NCI-H446 treated with DMSO at 0.1 percent for 48 hours (cell line): ENCODE measurements around the gene GSG1.
A peak's percentile ranks its signal among the peaks of the same experiment; 100 is the strongest.

Experiments
- DNase-seq: peaks from one replicate; lab custom pipeline; 2025; lab: John Stamatoyannopoulos, UW

The GSG1 gene

DNA sequence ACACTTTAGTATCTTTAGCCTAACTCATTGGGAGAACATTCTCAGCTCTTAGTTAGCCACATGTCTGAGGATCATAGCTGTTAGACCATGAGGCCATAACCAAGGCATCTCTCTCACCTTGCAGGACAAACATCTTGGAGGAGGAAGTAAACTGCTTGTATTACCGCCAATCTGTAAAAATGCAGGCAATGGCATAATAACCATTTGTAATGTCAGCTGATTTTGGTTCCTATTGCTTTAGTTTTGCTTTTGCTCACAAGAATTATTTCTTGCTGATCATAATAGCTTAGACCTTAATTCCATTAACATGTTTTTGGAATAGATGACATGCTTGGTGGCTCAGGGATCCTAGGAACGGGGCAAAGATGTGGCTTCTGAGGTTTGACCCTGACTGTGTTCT, 16.4 kb upstream of the GSG1 start:
- DNase-seq: no peak

DNA sequence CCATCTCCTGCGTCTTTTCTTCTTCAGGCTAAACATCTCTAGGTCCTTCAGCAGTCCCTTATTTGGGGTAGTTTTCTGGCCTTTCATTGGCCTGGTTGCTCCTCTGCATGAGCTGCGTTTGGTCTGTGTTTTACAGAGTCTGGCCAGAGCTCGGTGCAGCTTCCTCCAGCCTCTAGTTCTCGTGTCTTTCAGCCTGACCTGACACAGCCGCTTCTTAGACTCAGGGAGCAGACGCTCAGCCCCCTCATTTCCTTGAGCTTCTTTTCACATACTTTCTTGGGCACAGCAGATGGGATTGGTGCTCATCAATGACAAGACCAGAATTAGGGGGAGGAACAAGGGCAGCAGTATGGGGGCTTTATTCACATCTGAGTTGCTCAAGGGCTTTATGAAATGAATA, 13.6 kb upstream of the GSG1 start:
- DNase-seq: no peak

DNA sequence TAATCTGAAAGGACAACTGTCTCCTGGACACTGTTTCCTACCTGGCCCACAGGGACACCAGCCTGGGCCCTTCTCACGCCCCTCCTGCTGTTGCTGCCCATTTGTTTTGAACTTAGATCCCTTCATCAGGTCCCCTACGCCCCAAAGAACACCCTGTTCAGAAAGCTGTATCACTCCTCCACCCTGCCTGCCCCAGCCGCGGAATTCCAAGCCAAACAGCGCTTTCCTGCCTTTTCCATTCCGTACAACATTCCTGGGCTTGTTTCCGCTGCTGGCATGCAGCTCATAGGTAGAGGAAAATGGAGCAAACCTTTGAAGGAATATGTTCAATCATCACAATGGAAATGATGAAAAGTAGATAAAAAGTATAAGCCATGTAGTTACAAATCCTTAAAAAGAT, 12.8 kb upstream of the GSG1 start:
- no peak for DNase-seq

DNA sequence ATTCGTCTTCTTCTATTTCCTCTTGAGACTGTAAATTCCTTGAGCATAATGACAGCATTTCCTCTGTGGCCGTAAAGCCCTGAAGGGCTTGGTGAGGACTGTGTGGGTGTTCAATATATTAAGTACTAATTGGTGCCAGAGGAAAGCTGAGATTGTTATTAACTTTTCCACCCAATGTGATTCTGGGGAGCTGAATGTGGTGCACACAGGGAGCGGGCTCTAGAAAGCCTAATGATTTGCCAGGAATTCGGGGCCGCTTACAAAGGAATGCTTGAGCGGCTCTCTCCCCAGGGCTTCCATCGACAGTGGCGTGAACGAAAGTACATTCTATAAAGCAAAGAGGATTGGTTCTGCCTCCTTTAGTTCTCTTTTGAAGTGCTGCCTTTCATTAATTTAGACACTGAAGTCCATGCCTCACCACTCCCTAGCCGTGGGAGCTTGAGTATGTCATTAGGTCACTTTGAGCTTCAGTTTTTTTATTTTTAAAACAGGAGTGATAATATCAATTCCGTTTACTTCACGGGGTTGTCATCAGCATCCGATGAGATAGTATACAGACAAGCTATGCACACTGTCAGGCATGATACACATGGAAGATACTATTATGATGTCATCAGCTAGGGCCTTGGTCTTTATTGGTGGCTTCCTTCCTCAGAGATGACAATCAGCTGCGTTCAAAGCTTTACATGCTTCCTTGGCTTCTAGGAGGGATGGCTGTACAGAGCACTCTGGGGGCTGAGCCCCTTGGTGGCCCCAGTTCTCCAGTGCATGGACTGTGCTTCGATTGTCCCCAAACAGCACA, 11.0 kb upstream of the GSG1 start:
- DNase-seq: no peak

DNA sequence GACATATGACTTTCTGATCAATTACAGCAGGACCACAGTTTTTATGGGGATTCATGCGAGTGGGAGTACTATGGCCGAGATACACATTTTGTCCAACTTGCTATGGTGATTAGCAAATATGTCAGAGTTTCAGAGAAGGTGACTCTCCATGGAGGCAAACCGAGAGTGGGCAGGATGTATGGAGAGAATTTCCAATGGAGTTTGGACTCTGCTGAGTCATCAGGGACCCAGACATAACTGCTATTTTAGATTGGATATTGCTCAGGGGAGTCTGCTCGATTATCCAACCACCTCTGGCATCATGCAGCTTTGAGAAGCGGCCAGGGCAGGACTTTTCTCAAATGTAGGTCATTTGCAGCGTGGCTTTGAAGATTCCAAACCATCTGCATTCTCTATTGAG, 9.5 kb upstream of the GSG1 start:
- DNase-seq: no peak

DNA sequence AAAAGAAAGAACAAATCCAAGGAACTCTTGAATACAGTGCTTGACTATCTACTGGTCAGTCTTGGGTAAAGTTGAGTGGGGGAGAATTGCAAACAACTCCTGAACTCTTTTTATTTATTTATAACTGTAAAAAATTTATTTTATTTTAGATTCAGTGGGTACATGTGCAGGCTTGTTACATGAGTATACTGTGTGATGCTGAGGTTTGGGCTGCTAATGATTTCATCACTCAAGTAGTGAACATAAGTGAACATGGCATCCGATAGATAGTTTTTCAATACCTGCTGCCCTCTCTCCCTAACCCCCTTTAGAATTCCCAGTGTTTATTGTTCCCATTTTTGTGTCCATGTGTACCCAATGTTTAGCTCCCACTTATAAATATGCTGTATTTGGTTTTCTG, 3.2 kb upstream of the GSG1 start:
- DNase-seq: no peak

DNA sequence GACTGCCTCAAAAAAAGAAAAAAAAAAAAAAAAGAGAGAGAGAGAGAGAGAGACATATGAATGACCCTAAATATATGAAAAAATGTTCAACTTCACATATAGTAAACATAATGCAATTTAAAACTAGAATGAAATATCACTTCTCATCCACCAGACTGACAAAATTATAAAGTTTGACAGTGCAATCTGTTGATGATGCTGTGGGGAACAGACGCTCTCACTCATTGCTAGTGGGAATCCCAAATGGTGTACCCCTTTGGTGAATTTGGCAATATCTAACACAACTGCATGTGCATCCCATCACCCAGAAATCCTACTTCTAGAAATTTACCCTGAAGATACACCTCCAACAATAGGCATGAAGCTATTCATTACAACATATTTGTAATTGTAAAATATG, 2.3 kb upstream of the GSG1 start:
- DNase-seq: no peak

DNA sequence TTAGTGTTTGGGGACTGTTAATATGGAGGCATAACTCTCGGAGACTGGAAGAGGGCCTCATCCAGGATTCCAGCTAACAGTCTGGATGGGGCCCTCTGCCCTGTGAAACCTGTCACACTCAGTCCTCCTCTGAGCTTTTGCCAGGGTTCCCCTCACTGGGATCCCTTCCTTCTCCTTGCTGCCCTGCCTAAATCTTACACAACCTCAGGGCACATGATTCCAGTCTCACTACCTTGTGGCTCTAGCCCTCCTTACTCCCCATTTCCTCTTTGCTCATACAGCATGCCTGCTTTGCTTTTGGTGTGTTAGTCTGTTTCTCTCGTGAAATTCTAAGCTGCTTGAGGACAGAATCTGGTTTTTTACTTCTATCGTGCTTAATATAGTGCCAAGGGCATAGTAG, 942 bp upstream of the GSG1 start:
- DNase-seq: no peak

DNA sequence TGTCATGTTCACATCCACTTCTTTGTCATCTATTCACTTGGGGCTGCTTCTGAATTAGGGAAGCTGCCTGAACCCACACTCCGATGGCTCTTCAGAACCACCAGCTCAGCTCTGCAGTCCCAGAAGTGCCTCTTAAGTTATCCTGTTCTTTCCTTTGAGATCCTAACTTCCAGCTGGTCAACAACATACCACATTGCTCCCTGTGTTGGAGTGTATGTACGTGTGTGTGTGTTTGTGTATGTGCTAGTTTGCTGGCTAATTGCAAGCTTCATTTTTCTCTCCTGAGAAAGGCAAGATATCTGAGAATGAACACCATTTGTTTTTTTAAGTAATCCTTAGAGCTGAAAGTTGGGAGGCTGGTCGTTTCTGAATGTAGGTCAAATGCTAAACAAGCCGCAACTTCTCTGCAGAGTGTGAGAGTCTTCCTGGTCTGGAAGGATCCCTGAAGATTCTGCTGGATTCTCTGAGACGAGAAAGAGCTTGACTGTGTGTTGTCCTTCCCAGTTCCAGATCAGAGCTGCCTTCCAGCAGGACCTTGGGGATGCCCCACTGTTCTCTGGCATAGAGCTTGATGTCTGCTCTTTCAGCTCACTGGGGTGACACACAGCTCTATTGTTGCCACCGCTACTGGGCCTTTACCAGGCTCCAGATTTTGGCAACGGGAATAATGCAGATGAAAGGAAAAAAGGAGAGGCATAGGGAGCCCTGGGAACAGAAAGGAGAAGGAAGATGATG, 839 bp downstream of the GSG1 start:
- no peak for DNase-seq

DNA sequence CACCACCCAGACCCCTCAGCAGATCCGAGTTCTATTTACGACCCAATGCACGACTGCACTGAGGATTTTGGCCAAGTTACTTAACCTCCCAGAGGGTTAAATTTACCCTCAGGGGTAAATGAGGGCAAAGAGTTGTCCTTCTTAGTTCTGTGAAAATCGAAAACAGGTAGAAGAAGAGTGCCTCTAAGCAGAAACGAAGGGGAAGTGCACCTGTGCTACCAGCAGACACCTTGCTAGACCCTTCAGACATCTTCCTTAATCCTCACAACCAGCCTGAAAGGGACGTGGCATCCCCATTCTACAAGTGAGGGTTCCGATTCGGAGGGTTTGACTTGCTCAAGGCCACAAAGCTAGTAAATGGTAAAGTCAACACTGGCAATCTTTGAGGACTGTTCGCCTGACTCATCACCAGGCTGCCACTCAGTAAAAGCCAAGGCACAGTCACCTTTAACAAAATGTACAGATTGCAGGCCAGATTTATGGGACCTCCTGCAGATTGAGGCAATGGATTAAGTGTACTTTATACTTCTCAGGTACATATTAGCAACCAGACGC, 1.6 kb downstream of the GSG1 start:
- DNase-seq: peak; percentile 11

DNA sequence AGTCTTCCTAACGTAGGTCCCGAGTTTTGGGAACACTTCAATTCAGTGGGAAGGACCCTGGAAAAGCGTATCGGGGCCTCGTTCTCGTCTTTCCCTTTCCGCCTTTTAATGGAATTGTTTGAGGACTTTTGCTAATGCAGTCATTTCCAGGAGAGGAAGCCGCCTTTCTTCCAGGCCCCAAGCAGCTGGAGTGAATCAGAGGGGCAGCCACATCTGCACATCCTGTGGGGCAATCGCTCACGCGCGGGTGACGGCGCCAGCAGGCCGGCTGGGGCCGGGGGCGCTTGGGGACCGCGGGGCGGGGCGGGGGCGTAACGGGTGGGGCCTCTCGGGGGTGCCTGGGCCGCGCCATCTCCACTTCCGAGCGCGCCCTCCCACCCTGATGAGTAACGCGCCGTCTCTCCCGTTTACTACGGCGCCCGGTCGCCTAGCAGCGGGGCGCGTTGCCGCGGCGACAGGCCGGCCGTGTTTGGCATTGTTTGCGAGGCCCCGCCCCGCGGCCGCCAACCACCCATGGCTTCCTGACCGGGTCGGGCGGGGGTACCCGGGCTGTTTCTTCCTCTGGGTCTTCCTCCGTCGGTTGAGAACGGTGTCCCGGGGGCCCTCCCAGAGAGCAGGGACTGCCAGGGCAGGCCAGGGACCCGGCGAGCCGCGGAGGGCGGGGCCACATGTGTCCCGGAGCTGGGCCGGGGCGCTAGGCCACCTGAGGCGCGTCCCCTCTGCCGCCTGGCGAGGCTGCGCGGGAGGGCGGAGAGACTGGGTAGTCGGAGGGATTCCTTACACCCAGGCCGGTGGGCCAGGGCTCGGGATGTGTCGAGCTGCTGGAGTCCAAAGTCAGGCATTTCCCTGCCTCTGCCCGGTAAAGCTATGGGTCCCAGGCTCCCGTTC, 2.3 kb downstream of the GSG1 start:
- peak; percentile 58 for DNase-seq

DNA sequence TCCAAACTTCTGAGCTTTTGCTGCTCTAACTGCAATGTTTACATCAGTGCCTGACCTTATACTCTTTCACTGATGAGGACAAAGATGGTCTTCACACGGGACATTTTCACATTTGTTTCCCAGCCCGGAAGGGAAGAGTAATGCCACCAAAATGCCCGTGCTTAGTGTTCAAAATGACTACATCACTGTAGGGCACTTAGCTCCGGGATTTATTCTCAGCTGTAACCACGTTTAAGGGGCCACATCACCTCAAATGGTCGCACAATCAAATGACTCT, 2.9 kb downstream of the GSG1 start:
- DNase-seq: no peak

DNA sequence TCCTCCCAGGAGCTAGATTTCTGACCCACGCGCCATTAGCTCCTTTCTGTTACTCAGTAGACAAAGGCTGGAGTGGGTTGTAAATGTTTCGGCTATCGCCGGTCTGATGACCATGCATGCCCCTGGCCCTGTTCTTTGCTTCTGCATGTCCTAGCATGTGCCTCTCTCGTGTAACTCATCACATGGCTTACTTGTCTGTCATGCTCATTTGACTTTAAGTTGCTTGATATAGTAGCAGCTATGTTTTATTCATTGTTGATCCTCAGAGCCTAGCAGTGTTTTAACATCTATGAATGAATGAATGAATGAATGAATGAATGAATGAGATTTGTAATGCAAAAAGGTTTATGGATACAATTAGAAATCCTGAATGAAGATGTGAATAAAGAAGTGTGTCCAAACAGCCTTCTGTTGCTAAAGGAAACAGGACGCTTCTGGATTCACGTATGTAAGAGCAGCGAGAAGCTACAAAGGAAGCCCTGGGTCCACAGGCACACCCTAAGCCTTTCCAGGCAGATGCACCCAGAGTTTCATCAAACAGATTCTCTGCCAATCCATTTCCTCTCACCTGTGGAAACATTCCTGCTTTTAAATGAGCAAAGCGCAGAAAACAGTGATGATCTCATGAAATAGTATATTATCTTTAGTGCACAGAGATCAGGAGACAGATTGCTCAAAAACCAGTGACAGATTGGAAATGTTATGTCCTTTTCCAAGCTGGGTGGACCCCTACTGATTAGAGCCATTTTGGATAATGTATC, 3.4 kb downstream of the GSG1 start:
- DNase-seq: no peak

DNA sequence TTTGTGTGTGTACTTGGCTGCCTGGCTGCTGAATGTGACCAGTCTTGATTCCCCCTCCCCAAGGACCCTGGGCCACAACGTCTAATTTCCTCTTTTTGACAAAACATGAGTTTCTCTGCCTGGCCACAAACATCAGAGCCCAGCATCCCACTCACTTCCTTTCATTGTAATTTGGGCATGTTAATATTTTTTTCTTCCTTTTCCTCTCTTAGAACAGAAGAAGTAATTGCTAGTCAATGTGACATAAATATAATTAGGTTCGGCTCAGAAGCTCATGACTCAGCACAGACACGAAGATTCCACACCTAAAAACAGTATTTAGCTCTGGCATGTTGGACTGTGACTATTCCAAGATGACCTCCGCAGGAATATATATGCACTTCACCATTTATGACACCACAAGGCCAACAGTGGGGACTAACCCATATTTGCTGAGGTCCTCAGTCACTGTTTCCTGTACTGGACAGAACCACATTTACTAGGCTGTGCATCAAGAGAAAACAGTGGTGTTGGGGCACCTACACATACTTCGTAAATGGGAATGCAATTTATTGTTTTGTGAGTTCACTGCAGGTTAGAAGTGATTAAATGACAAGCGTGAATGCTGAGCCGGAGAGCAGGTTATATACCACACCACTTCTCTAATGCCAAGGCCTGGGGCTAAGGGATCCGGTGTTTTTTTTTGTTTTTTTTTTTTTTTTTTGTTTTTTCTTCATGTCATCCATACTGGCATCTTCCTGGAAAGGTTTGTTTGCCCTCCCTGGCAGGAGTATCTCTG, 4.2 kb downstream of the GSG1 start:
- DNase-seq: no peak

DNA sequence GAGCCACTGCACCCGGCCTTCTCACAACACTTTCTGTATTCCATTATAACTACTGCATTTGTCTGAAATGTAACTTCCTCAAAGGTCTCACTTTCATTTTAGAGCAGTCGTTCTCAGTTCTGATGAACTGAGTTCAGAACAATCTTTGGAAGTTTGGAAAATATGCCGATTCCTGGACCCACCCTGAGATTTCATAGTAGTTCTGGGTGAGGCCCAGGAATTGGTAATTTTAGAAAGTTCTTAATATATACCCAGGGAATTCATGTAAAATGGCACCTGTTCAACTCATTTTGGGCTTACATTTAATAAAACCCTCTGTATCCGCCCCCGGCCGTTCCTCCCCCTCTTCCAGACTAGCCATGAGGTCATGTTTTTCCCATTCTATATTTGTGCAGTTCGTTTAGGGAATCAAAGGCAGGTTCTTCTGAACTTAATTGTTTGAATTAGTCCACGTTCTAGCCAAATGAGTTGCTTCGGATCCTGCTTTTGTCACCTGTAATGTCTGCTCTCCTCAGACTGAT, 5.9 kb downstream of the GSG1 start:
- DNase-seq: no peak

DNA sequence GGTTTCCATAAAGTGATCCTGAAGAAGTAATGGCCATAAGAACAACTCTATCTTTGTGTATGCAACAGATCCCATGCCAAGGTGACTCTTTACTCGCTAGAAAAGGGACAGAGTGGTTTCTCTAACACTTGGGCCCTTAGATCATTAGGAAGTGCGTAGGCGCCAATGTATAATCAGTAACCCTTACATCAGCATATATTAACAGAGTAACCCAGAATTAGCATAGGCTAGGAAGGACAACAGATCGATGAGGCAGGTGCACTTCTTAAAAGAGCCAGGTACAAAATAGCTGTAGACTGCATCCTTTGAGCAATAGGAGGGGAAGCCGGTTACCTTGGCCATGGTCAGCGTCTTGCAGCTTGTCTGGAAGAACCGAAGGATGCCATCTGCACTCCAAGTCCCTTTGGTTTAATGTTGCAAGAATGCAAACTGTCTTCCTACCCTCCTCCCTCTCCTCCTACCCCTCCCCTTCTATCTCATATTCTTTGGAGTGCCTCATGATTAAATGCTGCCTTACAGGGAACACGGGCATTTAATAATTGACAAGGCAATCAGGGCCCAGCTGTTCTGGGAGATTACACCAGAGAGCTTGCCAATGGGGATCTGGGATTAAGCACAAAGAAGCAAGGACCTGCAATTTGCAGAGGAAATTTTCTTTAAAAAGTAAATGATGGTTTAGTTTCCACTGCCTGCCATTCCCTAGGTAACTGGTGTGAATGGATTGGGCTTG, 8.0 kb downstream of the GSG1 start:
- DNase-seq: peak; percentile 7

DNA sequence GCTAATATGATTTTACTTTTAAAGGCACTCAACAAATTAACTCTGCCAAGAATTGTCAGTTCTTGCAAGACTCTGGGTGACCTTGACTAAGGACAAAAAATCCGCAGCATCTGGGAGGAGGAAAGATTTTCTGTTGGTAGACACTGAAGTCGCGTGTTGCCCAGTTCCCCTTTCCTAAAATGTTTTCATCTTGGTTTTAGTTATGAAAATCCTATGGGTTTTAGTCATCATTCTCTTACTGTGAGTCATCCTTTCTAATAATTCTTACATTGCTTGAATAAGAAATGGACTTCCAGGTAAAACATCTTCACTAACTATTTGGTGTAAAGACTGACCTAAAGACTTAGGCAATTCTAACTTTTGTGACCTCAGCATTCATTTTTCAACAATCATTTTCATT, 9.1 kb downstream of the GSG1 start:
- DNase-seq: no peak

DNA sequence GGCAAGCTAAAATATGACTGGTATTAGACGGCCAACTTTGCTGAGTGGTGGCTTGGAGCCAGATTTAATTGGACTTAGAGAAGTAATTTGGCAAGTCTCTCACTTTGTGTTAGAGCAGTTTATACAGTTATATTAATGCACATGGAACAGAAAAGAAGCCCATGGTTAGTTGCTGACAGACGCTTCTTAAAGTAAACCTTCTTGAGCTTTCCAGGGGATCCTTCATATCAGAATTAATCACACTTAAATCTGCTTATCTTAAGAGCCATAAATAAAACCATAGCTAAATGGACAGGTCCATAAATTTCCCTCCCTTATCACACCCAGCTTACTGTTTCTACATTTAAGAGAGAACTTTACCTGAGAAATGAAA, 9.6 kb downstream of the GSG1 start:
- peak; percentile 90 for DNase-seq

DNA sequence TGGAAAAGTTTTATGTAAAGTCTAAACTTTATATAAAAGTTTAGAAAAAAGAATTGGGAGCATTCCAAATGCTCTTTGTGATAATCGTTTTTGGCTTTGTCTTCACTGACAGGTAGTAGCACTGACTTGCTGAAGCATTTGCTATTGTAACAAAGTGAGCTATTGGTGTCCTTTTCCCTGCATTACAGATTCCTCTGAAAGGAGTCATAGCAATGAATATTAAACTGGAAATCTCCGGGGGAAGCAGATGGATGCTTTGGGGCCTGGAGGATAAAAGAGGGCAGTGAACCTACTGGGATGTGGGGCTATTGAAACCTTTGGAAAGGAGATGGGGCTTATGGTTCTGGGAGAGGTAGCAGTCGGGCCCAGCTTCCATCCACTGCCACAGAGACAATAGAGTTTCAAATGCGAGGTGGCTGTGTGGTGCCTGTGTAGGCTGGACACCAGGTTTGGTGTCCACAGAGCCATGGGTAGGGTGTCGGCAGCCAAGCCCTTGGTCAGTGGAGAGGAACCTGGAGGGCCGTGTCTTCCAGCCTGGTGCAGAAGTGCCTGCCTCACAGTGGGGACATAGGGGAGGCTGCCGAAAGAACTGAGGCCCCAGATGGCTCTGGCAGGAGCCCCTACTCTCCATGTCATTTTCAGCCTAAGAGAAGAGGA, 10.1 kb downstream of the GSG1 start:
- DNase-seq: no peak

DNA sequence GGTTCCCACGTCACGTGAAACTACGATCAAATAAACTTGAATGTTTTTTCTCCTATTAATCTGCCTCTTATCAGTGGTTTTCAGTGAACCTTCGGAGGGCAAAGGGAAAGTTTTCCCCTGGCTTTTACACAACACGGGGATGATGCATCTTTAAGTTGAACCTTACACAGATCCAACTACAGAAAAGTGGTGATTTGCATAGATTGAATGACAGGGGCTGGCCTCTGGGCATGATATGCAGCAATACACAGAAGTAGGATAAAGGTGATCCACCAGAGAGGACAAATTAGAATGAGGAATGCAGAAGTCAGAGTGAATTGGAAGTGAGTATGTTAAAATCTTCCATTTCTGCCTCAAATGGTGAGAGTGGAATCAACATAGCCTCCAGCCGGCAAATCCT, 11.6 kb downstream of the GSG1 start:
- no peak for DNase-seq
